Stimulated activated CD4-positive, alpha-beta T cell treated with anti-CD3 and anti-CD28 coated beads, Interleukin-12 subunit alpha, Interleukin-12 subunit beta, amount 100 ng/mL, for 4 hours (primary cell): ENCODE data around the gene COL13A1.

ENCODE experiments used
- DNase-seq: peaks from one replicate; pipeline ENCODE4 v3.0.0-alpha.2; 2020

Gene COL13A1

DNA sequence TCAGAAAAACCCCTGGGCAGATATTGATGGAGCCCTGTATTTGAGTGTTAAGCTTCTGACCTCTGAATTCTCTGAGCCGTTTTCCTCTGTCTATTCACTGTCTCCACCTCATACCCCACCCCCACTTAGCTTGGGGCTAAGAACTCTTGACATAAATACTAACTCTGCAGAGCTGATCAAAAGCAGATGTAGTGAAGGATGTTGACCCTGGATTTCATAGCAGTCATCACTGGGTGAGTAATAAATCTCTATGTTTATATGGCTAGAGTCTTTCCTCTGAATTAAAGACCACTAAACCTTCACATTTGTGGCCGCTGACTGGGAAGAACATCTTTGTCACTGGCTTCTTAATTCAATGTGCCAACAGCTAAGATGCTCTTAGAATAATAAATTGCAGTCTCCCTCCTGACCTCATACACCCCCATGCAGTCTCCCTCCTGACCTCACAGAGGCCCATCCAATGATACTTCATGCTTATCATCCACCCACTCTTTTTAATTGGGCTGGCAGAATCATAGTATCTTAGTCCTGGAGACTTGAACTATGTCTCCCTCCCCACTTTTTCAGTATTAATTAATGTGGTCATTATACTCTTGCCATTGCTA is 172.9 kb downstream of the COL13A1 start:
- DNase-seq, result no peak

DNA sequence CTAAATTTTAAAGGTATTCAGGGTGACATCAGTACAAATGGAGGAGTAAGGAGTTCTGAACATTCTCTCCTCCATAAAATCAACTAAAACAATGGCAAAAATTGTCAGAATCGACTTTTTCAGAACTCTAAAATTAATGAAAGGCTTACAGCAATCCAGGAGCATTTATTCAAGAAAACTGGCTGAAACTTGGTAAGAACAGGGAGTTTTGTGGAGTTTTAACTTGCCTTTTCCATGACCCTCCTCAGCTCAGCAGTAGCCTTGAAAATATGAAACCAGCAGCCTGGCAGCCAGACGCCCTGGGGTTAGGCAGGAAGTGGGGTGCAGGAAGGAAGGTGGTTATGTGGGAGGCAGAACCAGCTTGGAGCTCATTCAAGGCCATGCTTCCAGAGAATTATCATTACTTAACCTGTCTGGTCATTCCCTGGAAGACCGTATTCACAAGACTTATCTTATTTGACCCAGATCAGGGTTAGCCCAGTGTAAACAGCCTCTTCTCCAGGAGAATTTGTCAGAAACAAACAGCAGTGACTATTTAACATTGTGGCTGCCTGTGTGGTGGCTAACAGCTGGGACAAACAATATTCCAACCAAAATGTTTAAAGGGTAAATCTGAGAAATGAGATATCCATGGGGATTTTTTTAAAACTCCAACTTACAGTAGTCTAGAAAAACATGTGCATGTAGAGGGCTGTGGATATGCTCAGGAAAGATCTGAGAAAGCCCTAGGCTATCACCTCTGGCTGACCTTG is 175.3 kb downstream of the COL13A1 start:
- no peak for DNase-seq

DNA sequence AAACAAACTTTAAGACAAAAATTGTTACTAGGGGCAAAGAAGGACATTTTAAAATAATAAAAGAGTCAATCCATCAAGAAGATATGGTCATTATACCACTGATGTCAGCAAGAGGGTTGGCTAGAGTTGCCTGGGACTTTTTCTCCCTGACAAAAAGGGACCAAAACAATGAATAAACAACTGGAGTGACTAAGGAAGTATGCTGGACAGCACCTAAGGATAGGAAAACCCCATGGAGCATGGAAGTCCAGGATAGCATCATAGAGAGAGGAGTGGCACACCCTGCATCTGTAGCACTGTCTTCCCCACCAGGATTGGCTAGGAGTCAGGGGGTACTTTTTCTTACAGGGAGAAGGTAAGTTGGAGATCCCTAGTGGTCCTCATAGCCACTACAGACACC is 177.5 kb downstream of the COL13A1 start:
- no peak for DNase-seq

DNA sequence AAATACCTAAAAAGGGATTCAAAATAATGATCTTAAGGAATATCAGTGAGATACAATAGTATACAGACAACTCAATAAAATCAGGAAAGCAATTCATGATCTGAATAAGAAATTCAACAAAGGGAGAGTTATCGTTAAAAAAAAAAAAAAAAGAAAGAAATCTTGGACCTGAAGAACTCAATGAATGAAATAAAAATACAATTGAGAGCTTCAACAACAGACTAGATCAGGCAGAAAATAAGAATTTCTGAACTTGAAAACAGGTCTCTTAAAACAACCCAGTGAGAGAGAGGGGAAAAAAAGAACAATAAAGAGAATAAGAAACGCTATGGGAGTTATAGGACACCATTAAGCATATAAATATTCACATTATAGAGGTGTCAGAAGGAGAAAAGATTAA is 179.0 kb downstream of the COL13A1 start:
- no peak for DNase-seq

DNA sequence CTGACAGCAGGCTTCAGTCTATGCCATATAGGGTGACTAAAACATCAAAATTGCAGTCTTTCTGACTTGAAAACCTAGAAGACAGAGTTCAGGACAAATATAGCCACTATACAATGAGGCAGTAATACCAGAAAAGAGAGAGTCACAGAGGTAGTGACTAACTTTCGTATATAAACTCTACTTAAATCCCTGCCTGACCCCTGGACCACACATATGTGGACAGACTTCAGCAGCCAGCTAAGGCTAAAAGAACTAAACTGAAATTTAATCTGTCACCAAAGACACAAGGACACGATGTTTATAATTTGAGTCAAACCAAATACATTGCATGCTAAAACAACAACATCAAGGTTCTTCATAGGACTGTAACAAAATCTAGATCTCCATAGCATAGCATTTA is 186.4 kb downstream of the COL13A1 start:
- no peak for DNase-seq

DNA sequence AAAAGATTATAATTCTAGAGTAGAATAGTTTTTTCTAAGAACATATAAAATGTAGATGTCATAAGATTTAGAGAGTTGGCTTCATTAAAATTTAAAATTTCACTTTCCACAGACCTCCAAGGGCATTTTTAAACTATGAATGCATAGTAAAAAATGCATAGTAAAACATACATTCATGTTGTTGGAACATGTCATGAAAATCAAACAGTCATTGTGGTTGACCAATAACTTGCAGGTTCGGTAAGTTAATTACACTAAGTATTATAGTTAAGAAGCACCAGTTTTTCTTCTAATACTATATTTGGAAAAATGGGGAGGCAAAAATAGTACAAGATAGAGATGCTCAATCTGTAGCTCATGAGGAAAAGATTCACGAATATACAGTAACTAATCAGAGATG is 189.4 kb downstream of the COL13A1 start:
- no peak for DNase-seq

DNA sequence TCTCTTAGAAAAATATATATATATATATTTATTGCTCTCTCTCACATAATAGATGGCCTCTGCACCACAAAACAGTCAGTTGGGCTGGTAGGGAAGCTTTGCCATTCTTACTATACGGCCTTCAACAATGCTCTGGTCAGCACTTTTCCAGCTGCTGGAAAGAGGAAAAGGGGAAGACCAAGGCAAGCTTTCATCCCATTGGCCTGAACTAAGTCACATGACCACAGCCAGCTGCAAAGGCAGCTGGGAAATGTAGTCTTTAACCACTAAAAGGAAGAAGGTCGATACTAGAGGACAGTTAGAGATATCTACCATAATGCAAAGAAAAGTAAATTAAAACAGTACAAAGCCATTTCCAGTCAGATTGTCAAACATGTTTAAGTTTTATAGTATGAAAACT is 192.6 kb downstream of the COL13A1 start:
- DNase-seq, result no peak

DNA sequence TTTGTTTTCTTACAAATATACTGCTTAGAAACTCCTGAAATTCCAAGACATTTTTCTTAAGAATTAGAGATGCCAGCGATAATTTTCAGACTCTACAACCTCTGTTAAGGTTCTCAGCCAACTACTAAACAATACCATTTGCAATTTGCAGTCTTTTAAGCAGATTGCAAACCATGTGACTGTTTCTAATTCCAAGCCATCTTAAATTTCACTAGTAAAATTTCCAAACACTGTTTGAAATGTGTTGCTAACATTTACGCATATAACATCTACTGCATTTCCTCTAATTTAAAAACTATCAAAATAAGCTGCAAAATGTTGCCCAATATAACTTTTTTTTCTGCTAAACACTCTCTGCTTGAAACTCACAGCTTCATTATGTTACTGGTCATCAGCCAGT is 194.9 kb downstream of the COL13A1 start:
- no peak for DNase-seq

DNA sequence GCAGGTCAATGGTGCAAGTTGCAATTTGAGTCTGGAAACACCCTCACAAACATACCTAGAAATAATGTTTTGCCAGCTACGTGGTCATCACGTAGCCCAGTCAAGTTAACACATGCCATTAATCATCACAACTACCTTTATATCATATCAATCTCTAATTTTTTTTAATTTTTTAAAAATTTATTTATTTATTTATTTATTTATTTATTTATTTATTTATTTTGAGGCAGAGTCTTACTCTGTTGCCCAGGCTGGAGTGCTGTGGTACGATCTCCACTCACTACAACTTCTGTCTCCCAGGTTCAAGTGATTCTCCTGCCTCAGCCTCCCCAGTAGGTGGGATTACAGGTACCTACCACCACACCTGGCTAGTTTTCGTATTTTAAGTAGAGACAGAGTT is 198.6 kb downstream of the COL13A1 start:
- DNase-seq, result no peak

DNA sequence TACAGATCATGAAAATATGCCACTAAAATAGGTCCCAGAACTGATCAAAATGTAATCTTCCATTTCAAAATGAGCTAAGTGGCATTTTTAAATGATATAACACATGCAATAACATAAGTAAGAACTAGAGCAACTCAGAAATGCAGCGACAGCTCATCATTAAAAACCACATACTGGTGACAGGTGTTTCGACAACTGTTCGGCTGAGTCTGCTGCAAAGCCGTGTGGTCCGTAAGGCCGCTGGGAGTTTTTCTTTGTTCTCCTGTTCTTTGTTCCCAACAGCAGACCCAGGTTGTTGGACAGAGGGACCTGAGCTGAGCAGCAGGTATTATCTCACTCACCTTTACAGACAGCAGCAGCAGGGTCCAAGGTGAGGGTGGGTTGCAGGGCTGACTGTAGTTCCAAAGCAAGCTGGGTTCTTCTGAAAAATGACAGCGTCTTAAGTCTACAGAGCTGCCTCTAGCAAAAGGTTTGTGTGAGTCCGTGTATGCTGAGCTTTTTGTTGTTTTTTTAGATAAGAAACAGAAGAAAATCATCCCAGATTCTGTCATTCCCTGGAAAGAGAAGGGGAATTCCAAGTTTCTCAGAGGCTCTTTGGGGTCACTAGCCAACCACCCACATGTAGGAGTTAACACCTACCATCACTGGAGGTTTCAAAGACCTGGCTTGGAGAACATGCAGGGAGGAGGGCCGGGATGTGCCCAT is 205.6 kb downstream of the COL13A1 start:
- DNase-seq, result no peak
